IMR-90 (cell line): Measurements from ENCODE around the gene RBBP4. TPM values are rescaled to one million over a fixed set of nuclear protein-coding genes. Genes with fewer than 3 reads are reported as not detected.

Experiments
- ATAC-seq: fragments of 200-7000 bp; cut with Tn5 transposase; 2 replicates; pipeline ENCODE4 v1.9.1; 2020; ENCODE audit warnings: low read depth, mild to moderate bottlenecking, moderate library complexity
- BruUV-seq: library from RNA; stranded (reverse); fragments of 400-500 nt; replicated peaks from 2 replicates; lab custom pipeline; 2021; lab: Mats Ljungman, UMichigan
- CTCF ChIA-PET: fragments of 300-600 bp; formaldehyde crosslinking; extraction: SDS; loops from one replicate; lab custom pipeline; 2021; ENCODE audit warnings: antibody characterized with exemption; lab: Yijun Ruan, JAX
- POLR2A ChIA-PET: fragments of 300-600 bp; sonication (Branson Sonifier 250); formaldehyde crosslinking; loops from one replicate; lab custom pipeline; 2022; ENCODE audit warnings: antibody characterized with exemption; ENCODE audit not compliant: unreplicated experiment; lab: Charles Lee
- DNase-seq: peaks from one replicate; pipeline ENCODE4 v3.0.0; 2013
- H2AFZ ChIP-seq: replicated peaks from 2 replicates; pipeline ENCODE3; 2013; ENCODE audit warnings: low read length, mild to moderate bottlenecking; ENCODE audit not compliant: poor library complexity
- H2AK5ac ChIP-seq: 2 replicates; pipeline ENCODE4 v1.6.1; 2013; ENCODE audit warnings: low read depth, low read length, inconsistent platforms
- H2AK9ac ChIP-seq: replicated peaks from 2 replicates; pipeline ENCODE3; 2013; ENCODE audit warnings: mild to moderate bottlenecking, low read depth, low read length, moderate library complexity; ENCODE audit not compliant: poor library complexity
- H2BK120ac ChIP-seq: 2 replicates; pipeline ENCODE4 v1.6.1; 2013; ENCODE audit warnings: low read depth, low read length, inconsistent platforms
- H2BK15ac ChIP-seq: 3 replicates; pipeline ENCODE4 v1.6.1; 2013; ENCODE audit warnings: low read depth, low read length, inconsistent platforms
- H2BK20ac ChIP-seq: 2 replicates; pipeline ENCODE4 v1.6.1; 2013; ENCODE audit warnings: low read depth, mild to moderate bottlenecking, inconsistent platforms, low read length, moderate library complexity
- H2BK5ac ChIP-seq: 2 replicates; pipeline ENCODE4 v1.6.1; 2013; ENCODE audit warnings: mild to moderate bottlenecking, low read depth, low read length, inconsistent platforms; ENCODE audit not compliant: poor library complexity, severe bottlenecking
- H3K14ac ChIP-seq: replicated peaks from 2 replicates; pipeline ENCODE4 v1.6.1; 2013; ENCODE audit warnings: low read depth, low read length, inconsistent platforms
- H3K18ac ChIP-seq: 2 replicates; pipeline ENCODE4 v1.6.1; 2013; ENCODE audit warnings: low read depth, low read length, control low read depth
- H3K23ac ChIP-seq: 2 replicates; pipeline ENCODE4 v1.6.1; 2013; ENCODE audit warnings: low read depth, low read length, inconsistent platforms
- H3K27ac ChIP-seq: 2 replicates; pipeline ENCODE4 v1.5.1; 2013; ENCODE audit warnings: mild to moderate bottlenecking, control low read depth, low read length; ENCODE audit not compliant: insufficient read depth
- H3K27me3 ChIP-seq: 2 replicates; pipeline ENCODE4 v1.6.1; 2013; ENCODE audit warnings: low read length; ENCODE audit not compliant: control insufficient read depth, insufficient read depth
- H3K36me3 ChIP-seq: 2 replicates; pipeline ENCODE4 v1.6.1; 2013; ENCODE audit warnings: low read length, mixed read lengths; ENCODE audit not compliant: control insufficient read depth, insufficient read depth
- H3K4ac ChIP-seq: 2 replicates; pipeline ENCODE4 v1.6.1; 2013; ENCODE audit warnings: low read depth, low read length, inconsistent platforms
- H3K4me1 ChIP-seq: 2 replicates; pipeline ENCODE4 v1.6.1; 2013; ENCODE audit warnings: low read length, mixed read lengths; ENCODE audit not compliant: control insufficient read depth, insufficient read depth
- H3K4me2 ChIP-seq: 2 replicates; pipeline ENCODE4 v1.6.1; 2013; ENCODE audit warnings: low read depth, mild to moderate bottlenecking, control low read depth, low read length, moderate library complexity
- H3K4me3 ChIP-seq: 2 replicates; pipeline ENCODE4 v1.5.1; 2013; ENCODE audit warnings: low read depth, mild to moderate bottlenecking, control low read depth, low read length, moderate library complexity; ENCODE audit not compliant: insufficient read depth
- H3K56ac ChIP-seq: 2 replicates; pipeline ENCODE4 v1.6.1; 2013; ENCODE audit warnings: low read length, inconsistent platforms; ENCODE audit not compliant: insufficient read depth; ENCODE audit errors: extremely low read depth
- H3K79me1 ChIP-seq, 2 experiments: 2 replicates each; pipeline ENCODE4 v1.6.1; 2013; ENCODE audit warnings: low read length in 2 of 2, inconsistent platforms in 1 of 2, low read depth in 1 of 2
- H3K9ac ChIP-seq: 2 replicates; pipeline ENCODE4 v1.6.1; 2013; ENCODE audit warnings: low read depth, low read length, control low read depth
- H3K9me1 ChIP-seq: 2 replicates; pipeline ENCODE4 v1.6.1; 2013; ENCODE audit warnings: low read length, inconsistent platforms; ENCODE audit not compliant: insufficient read depth
- H3K9me3 ChIP-seq: 2 replicates; pipeline ENCODE4 v1.6.1; 2013; ENCODE audit warnings: low read length; ENCODE audit not compliant: control insufficient read depth, insufficient read depth
- H4K20me1 ChIP-seq: 2 replicates; pipeline ENCODE4 v1.6.1; 2013; ENCODE audit warnings: low read length, inconsistent platforms; ENCODE audit not compliant: insufficient read depth
- H4K5ac ChIP-seq: 2 replicates; pipeline ENCODE4 v1.6.1; 2013; ENCODE audit warnings: mild to moderate bottlenecking, low read depth, low read length, control low read depth
- H4K8ac ChIP-seq, 2 experiments: 2 replicates each; pipeline ENCODE4 v1.6.1; 2013; ENCODE audit warnings: low read depth in 2 of 2, low read length in 2 of 2, control low read depth in 1 of 2, inconsistent platforms in 1 of 2
- H4K91ac ChIP-seq: 2 replicates; pipeline ENCODE4 v1.6.1; 2013; ENCODE audit warnings: low read depth, low read length, inconsistent platforms; ENCODE audit not compliant: insufficient read depth
- BHLHE40 ChIP-seq: fragments of 150-350 bp; IDR thresholded peaks from 2 replicates; pipeline ENCODE4 v1.6.1; 2016; ENCODE audit warnings: mild to moderate bottlenecking, low read depth, low read length
- CEBPB ChIP-seq: IDR thresholded peaks from 2 replicates; pipeline ENCODE4 v1.6.1; 2012; ENCODE audit warnings: low read depth, low read length, improper control_type of control experiment
- CHD1 ChIP-seq: IDR thresholded peaks from 2 replicates; pipeline ENCODE4 v1.6.1; 2012; ENCODE audit warnings: low read depth, low read length, improper control_type of control experiment
- FOS ChIP-seq: fragments of 150-350 bp; IDR thresholded peaks from 2 replicates; pipeline ENCODE4 v1.6.1; 2016; ENCODE audit warnings: low read depth, low read length
- MAFK ChIP-seq: IDR thresholded peaks from 2 replicates; pipeline ENCODE4 v1.6.1; 2012; ENCODE audit warnings: low read depth, low read length, improper control_type of control experiment
- MAZ ChIP-seq: IDR thresholded peaks from 2 replicates; pipeline ENCODE4 v1.6.1; 2012; ENCODE audit warnings: low read depth, mild to moderate bottlenecking, low read length, improper control_type of control experiment, moderate library complexity, borderline replicate concordance
- MXI1 ChIP-seq: IDR thresholded peaks from 2 replicates; pipeline ENCODE4 v1.6.1; 2012; ENCODE audit warnings: low read depth, mild to moderate bottlenecking, low read length, moderate library complexity, borderline replicate concordance
- NFE2L2 ChIP-seq: fragments of 150-350 bp; IDR thresholded peaks from 2 replicates; pipeline ENCODE4 v1.6.1; 2016; ENCODE audit warnings: low read depth, mild to moderate bottlenecking, low read length
- POLR2A ChIP-seq: IDR thresholded peaks from 2 replicates; pipeline ENCODE4 v1.6.1; 2012; ENCODE audit warnings: mild to moderate bottlenecking, low read depth, low read length
- RAD21 ChIP-seq: IDR thresholded peaks from 2 replicates; pipeline ENCODE4 v1.6.1; 2012; ENCODE audit warnings: low read length, improper control_type of control experiment
- RCOR1 ChIP-seq: IDR thresholded peaks from 2 replicates; pipeline ENCODE4 v1.6.1; 2012; ENCODE audit warnings: mild to moderate bottlenecking, low read length, improper control_type of control experiment; ENCODE audit not compliant: insufficient replicate concordance
- RFX5 ChIP-seq: IDR thresholded peaks from 2 replicates; pipeline ENCODE4 v1.8.0; 2012; ENCODE audit warnings: low read depth, mild to moderate bottlenecking, low read length, moderate library complexity
- WGBS, 2 experiments: methylation state at CpG; one replicate each; pipeline versions ENCODE4 v1.1.5 to v1.1.7; 2013; ENCODE audit warnings: missing lambda C conversion rate in 2 of 2; ENCODE audit not compliant: insufficient read length in 1 of 2; ENCODE audit errors: extremely low coverage in 2 of 2; 5-methylcytosine and 5-hydroxymethylcytosine counted together
- dilution Hi-C: fragments of 300-500 bp; cut with HindIII; formaldehyde crosslinking; loops from one replicate; pipeline ENCODE4 v1.14.3; 2018; ENCODE audit warnings: low sequenced_read_pairs; ENCODE audit not compliant: unreplicated experiment
- in situ Hi-C: fragments of 300-500 bp; cut with MboI; formaldehyde crosslinking; loops from 3 replicates; pipeline ENCODE4 v1.14.3; 2019; ENCODE audit warnings: low sequenced_read_pairs, inconsistent platforms, mixed read lengths
- intact Hi-C: fragments of 100-400 bp; cut with micrococcal nuclease; formaldehyde crosslinking; loops from 2 replicates; pipeline ENCODE4 v1.10.0; 2022
- polyA plus RNA-seq, 3 experiments: library from polyadenylated mRNA; depleted of rRNA; stranded (reverse); fragments of >200 nt; gene quantifications; 2 replicates each; pipeline ENCODE4 v1.2.3, GENCODE V29; 2012; ENCODE audit warnings: low replicate concordance in 1 of 3
- total RNA-seq: library from RNA; depleted of rRNA; stranded (reverse); fragments of >200 nt; gene quantifications from 2 replicates; pipeline ENCODE4 v1.2.3, GENCODE V29; 2012
- TF ChIP-seq, protein P1 (sequence below): conservative IDR thresholded peaks from 2 replicates; pipeline ENCODE4 v1.5.1; 2012; ENCODE audit warnings: mild to moderate bottlenecking, low read depth, low read length, improper control_type of control experiment
- TF ChIP-seq, protein P2 (sequence below): fragments of 150-350 bp; IDR thresholded peaks from 2 replicates; pipeline ENCODE4 v1.6.1; 2016; ENCODE audit warnings: low read depth, mild to moderate bottlenecking, low read length, moderate library complexity, borderline replicate concordance
- TF ChIP-seq, protein P3 (sequence below): fragments of 150-350 bp; IDR thresholded peaks from 2 replicates; pipeline ENCODE4 v1.6.1; 2017; ENCODE audit warnings: mild to moderate bottlenecking, antibody characterized with exemption, low read length, low read depth

RBBP4 gene
- total and polyA plus RNA-seq, 2 of the 4 experiments (the other 2 are of a cell fraction): 82.9 to 161 TPM

DNA sequence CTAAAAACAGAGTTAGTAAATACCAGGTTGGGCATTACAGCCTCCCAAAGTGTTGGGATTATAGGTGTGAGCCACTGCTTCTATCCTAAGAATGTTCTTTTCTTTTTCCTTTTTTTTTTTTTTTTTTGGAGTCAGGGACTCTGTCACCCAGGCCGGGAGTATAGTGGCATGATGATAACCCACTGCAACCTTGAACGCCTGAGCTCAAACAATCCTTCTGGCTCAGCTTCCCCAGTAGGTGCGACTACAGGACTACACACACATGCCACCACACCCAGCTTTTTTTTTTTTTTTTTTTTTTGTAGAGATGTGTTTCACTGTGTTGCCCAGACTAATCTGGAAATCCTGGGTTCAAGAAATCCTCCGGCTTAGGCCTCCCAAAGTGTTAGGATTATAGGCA, 6.6 kb upstream of the RBBP4 start:
- no peak overlapping the region for H3K27ac ChIP-seq
- dilution Hi-C loops: no loop called here

More for the DNA sequence above, 6.6 kb upstream of the RBBP4 start:
- Histone ChIP-seq H3K4me1 (no peaks in the 10 kb centered on the region), H3K9me1 (peaks cover 4% of the 10 kb centered on the region), H2BK20ac (no peak overlapping the region), H4K20me1 (peaks cover 15% of the 10 kb centered on the region), H3K79me1 (peaks cover 19 to 36% of the 10 kb centered on the region in 2 experiments), H2AFZ (no peak overlapping the region), H3K9me3 (no peaks in the 10 kb centered on the region), H4K91ac (no peak overlapping the region), H2AK5ac (no peak overlapping the region), H3K36me3 (peaks cover 3% of the 10 kb centered on the region; the same call in 1 of the 2 replicates), H3K56ac (no peak overlapping the region), H3K9ac (no peak overlapping the region), H2BK120ac (no peak overlapping the region), H3K27me3 (no peaks in the 10 kb centered on the region), H2AK9ac (no peak overlapping the region), H2BK5ac (no peak overlapping the region), H4K8ac (no peak overlapping the region), H3K18ac (no peak overlapping the region), H2BK15ac (no peak overlapping the region), H3K4me3 (no peak overlapping the region), H3K23ac (no peak overlapping the region), H3K4ac (no peak overlapping the region), H3K14ac (no peak overlapping the region), H3K4me2 (no peak overlapping the region), H4K5ac (no peak overlapping the region)
- CTCF ChIA-PET: no interaction called here
- BruUV-seq: no TSS peak
- ATAC-seq (no peak), DNase-seq (no peak)
- TF ChIP-seq MXI1 (no peak), CEBPB (no peak), RFX5 (no peak), MAFK (no peak), RAD21 (no peak), CHD1 (no peak), POLR2A (no peak), RCOR1 (no peak), MAZ (no peak), BHLHE40 (no peak), NFE2L2 (no peak), FOS (no peak)
- TF ChIP-seq, protein P1, sequence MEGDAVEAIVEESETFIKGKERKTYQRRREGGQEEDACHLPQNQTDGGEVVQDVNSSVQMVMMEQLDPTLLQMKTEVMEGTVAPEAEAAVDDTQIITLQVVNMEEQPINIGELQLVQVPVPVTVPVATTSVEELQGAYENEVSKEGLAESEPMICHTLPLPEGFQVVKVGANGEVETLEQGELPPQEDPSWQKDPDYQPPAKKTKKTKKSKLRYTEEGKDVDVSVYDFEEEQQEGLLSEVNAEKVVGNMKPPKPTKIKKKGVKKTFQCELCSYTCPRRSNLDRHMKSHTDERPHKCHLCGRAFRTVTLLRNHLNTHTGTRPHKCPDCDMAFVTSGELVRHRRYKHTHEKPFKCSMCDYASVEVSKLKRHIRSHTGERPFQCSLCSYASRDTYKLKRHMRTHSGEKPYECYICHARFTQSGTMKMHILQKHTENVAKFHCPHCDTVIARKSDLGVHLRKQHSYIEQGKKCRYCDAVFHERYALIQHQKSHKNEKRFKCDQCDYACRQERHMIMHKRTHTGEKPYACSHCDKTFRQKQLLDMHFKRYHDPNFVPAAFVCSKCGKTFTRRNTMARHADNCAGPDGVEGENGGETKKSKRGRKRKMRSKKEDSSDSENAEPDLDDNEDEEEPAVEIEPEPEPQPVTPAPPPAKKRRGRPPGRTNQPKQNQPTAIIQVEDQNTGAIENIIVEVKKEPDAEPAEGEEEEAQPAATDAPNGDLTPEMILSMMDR: no peak
- TF ChIP-seq, protein P2, sequence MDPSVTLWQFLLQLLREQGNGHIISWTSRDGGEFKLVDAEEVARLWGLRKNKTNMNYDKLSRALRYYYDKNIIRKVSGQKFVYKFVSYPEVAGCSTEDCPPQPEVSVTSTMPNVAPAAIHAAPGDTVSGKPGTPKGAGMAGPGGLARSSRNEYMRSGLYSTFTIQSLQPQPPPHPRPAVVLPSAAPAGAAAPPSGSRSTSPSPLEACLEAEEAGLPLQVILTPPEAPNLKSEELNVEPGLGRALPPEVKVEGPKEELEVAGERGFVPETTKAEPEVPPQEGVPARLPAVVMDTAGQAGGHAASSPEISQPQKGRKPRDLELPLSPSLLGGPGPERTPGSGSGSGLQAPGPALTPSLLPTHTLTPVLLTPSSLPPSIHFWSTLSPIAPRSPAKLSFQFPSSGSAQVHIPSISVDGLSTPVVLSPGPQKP: no peak
- TF ChIP-seq, protein P3, sequence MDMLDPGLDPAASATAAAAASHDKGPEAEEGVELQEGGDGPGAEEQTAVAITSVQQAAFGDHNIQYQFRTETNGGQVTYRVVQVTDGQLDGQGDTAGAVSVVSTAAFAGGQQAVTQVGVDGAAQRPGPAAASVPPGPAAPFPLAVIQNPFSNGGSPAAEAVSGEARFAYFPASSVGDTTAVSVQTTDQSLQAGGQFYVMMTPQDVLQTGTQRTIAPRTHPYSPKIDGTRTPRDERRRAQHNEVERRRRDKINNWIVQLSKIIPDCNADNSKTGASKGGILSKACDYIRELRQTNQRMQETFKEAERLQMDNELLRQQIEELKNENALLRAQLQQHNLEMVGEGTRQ: no peak
- intact Hi-C loops (no loop called here), in situ Hi-C loops (no loop called here)
- POLR2A ChIA-PET: no interaction called here
- no CpG with 5 or more reads among the region's 4 CpGs for WGBS, 2 experiments
